Lung (tissue), 12 donors: Measurements from ENCODE around the gene ABHD14A. TPM values are rescaled to one million over a fixed set of nuclear protein-coding genes. Genes with fewer than 3 reads are reported as not detected.

Experiments used
- ATAC-seq: fragments of 200-7000 bp; cut with Tn5 transposase; one replicate; pipeline ENCODE4 v1.9.1; 2020; ENCODE audit warnings: moderate number of reproducible peaks; ENCODE audit not compliant: insufficient read depth, low FRiP score
- DNase-seq, 3 donors: peaks; one replicate each; pipeline ENCODE4 v3.0.0-alpha.2; 2013 to 2017
- H3K27ac ChIP-seq, 2 donors: one replicate each; pipeline ENCODE4 v1.5.1; 2013; ENCODE audit warnings: mild to moderate bottlenecking in 2 of 2, moderate library complexity in 2 of 2, control low read depth in 1 of 2, inconsistent platforms in 1 of 2, low read depth in 1 of 2, low read length in 1 of 2
- H3K27me3 ChIP-seq, 3 donors: one replicate each; pipeline ENCODE4 v1.5.1; 2013; ENCODE audit warnings: low read length in 2 of 3; ENCODE audit not compliant: control insufficient read depth in 3 of 3, insufficient read depth in 3 of 3
- H3K36me3 ChIP-seq, 4 donors: one replicate each; pipeline ENCODE4 v1.5.1; 2013; ENCODE audit warnings: low read length in 4 of 4, mild to moderate bottlenecking in 1 of 4, moderate library complexity in 1 of 4; ENCODE audit not compliant: control insufficient read depth in 4 of 4, insufficient read depth in 4 of 4
- H3K4me1 ChIP-seq, 5 donors: one replicate each; pipeline ENCODE4 v1.5.1; 2013; ENCODE audit warnings: low read length in 5 of 5, mild to moderate bottlenecking in 2 of 5, moderate library complexity in 1 of 5; ENCODE audit not compliant: control insufficient read depth in 5 of 5, insufficient read depth in 5 of 5
- H3K4me3 ChIP-seq: one replicate; pipeline ENCODE4 v1.5.1; 2013; ENCODE audit warnings: mild to moderate bottlenecking, control low read depth, moderate library complexity
- H3K9ac ChIP-seq, 2 donors: one replicate each; pipeline ENCODE4 v1.5.1; 2013; ENCODE audit warnings: low read length in 2 of 2, control low read depth in 1 of 2; ENCODE audit not compliant: insufficient read depth in 1 of 2
- H3K9me3 ChIP-seq, 4 donors: one replicate each; pipeline ENCODE4 v1.5.1; 2013; ENCODE audit warnings: low read length in 3 of 4, mild to moderate bottlenecking in 1 of 4, moderate library complexity in 1 of 4; ENCODE audit not compliant: control insufficient read depth in 4 of 4, insufficient read depth in 3 of 4
- WGBS, 2 donors: extraction: QIAGEN DNeasy Blood & Tissue Kit; methylation state at CpG; one replicate each; pipeline ENCODE4 v1.1.7; 2013; 5-methylcytosine and 5-hydroxymethylcytosine counted together
- polyA plus RNA-seq, 2 donors: library from polyadenylated mRNA; stranded (reverse); fragments of 200-250 nt; gene quantifications; one replicate each; pipeline ENCODE4 v1.2.1, GENCODE V29; 2013
- total RNA-seq, 2 donors: library from RNA; depleted of rRNA in 1 of 2; stranded (reverse); fragments of >200 nt in 1 of 2; gene quantifications; one replicate each; pipeline ENCODE4 v1.2.1, GENCODE V29; 2014 to 2021
- TF ChIP-seq, protein P1 (sequence below): IDR thresholded peaks from 2 replicates; pipeline ENCODE4 v1.5.1; 2012; ENCODE audit warnings: mild to moderate bottlenecking; ENCODE audit errors: control extremely low read depth, extremely low read depth
- donor health status: control.
- donor health status: control.
- donor health status: Bipolar disorder and iron deficiency.
- donor health status: healthy.
- donor health status: DM: yes; HTN: yes; CAD: no.

ABHD14A gene
- total and polyA plus RNA-seq, 4 donors, result 7.2 to 62.8 (median 21.8) TPM

DNA sequence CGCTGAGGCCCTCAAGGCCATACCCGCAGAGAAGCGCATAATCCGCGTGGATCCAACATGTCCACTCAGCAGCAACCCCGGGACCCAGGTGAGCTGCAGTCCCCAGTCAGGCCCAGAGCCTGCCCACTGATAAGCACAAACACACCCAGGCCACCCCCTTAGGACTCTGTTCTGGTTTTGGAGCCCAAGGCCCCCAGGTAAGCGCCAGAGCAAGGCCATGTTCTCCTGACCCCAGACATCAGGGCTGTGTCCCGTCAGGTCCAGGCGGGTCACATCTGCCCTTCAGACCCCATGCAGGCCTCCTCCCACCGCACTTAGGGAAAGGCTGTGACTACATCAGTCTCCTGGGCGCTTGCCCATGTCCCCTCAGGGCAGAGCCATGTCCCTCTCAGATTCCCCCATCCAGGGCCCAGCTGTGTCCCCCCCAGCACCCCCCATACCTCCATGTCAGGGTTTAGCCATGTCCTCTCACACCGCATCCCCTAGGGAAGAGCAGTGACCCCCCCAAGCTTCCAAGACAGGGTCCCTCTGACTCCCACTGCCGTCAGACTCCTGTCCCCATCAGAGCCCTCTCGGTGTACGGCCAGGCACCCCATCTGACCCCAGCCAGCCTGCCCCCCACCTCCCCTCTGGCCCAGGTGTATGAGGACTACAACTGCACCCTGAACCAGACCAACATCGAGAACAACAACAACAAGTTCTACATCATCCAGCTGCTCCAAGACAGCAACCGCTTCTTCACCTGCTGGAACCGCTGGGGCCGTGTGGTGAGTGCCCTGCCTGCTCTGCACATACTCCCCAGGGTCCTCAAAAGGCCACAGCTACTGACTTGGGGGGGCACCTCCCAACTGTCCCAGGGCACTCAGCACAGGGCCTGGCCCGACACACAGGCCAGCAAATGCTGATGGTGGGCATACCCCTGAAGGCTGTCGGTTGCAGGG lies 31.1 kb upstream of the ABHD14A start:
- ATAC-seq, result no peak
- 93 to 97% methylated on average over 20 to 21 of the region's 21 CpGs for WGBS, 2 donors

DNA sequence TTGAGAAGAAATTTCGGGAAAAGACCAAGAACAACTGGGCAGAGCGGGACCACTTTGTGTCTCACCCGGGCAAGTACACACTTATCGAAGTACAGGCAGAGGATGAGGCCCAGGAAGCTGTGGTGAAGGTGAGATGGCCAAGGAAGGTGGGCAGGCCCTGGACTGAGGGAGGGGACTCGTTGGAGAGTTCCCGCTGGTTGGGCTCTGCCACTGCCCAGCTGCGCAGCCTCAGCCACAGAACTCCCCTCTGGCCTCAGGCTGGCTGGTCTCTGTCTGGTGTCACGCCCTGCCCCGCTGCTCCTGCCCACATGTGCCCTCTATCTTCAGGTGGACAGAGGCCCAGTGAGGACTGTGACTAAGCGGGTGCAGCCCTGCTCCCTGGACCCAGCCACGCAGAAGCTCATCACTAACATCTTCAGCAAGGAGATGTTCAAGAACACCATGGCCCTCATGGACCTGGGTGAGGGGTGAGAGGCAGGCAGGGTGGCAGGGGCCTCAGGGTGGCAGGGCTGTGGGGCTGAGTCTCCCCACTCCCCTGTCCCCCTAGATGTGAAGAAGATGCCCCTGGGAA lies 30.3 kb upstream of the ABHD14A start:
- DNase-seq (no peak), ATAC-seq (no peak)
- Histone ChIP-seq H3K9ac (no peak overlapping the region), H3K27me3 (no peaks in the 10 kb centered on the region), H3K4me3 (no peak overlapping the region), H3K36me3 (peaks cover 0 to 2% (median 0%) of the 10 kb centered on the region in 4 donors), H3K27ac (no peak overlapping the region), H3K4me1 (peaks cover 3 to 18% (median 12%) of the 10 kb centered on the region in 5 donors), H3K9me3 (peaks cover 0 to 2% (median 0%) of the 10 kb centered on the region in 4 donors)
- TF ChIP-seq, protein P1, sequence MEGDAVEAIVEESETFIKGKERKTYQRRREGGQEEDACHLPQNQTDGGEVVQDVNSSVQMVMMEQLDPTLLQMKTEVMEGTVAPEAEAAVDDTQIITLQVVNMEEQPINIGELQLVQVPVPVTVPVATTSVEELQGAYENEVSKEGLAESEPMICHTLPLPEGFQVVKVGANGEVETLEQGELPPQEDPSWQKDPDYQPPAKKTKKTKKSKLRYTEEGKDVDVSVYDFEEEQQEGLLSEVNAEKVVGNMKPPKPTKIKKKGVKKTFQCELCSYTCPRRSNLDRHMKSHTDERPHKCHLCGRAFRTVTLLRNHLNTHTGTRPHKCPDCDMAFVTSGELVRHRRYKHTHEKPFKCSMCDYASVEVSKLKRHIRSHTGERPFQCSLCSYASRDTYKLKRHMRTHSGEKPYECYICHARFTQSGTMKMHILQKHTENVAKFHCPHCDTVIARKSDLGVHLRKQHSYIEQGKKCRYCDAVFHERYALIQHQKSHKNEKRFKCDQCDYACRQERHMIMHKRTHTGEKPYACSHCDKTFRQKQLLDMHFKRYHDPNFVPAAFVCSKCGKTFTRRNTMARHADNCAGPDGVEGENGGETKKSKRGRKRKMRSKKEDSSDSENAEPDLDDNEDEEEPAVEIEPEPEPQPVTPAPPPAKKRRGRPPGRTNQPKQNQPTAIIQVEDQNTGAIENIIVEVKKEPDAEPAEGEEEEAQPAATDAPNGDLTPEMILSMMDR, result no peak
- WGBS, 2 donors, result 88 to 93% methylated on average over 11 of the region's 11 CpGs

More for the DNA sequence above, 31.1 kb upstream of the ABHD14A start:
- peak overlapping the region in 1 of 2 donors; percentile 98 for H3K27ac ChIP-seq
- TF ChIP-seq, protein P1, result no peak
- no peak overlapping the region for H3K4me3 ChIP-seq
- H3K27me3 ChIP-seq, result no peaks in the 10 kb centered on the region
- peaks cover 3 to 18% (median 12%) of the 10 kb centered on the region in 5 donors for H3K4me1 ChIP-seq
- no peaks in the 10 kb centered on the region for H3K9me3 ChIP-seq
- no peak for DNase-seq
- peaks cover 0 to 4% (median 3%) of the 10 kb centered on the region in 4 donors for H3K36me3 ChIP-seq
- peak overlapping the region in 1 of 2 donors; percentile 85 for H3K9ac ChIP-seq

DNA sequence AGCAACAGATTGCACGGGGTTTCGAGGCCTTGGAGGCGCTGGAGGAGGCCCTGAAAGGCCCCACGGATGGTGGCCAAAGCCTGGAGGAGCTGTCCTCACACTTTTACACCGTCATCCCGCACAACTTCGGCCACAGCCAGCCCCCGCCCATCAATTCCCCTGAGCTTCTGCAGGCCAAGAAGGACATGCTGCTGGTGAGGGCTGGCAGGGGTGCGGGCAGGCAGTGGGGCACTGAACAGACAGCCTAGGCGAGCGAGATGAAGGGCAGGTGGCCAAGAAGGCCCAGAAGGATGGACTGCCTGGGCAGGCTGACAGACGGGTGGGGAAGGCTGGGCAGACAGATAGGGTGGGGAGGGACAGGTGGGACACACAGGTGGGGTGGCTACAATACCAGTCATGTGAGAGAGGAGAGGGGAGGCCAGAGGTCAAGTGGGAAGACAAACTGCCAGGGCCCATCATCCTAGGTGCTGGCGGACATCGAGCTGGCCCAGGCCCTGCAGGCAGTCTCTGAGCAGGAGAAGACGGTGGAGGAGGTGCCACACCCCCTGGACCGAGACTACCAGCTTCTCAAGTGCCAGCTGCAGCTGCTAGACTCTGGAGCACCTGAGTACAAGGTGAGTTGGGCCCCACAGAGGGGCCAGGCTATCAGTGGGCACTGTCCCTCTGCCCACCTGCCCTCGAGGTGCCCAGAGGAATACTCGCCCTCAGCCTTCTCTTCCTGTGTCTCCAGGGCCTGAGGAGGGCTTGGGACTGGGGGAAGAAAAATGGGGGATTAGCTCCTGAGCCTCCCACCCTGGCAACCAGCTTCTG lies 29.6 kb upstream of the ABHD14A start:
- ATAC-seq, result no peak
- Histone ChIP-seq H3K4me3 (no peak overlapping the region), H3K27me3 (no peaks in the 10 kb centered on the region), H3K9ac (no peak overlapping the region), H3K27ac (no peak overlapping the region), H3K4me1 (peaks cover 3 to 18% (median 12%) of the 10 kb centered on the region in 5 donors), H3K36me3 (peaks cover 0 to 2% (median 0%) of the 10 kb centered on the region in 4 donors), H3K9me3 (peaks cover 0 to 2% (median 0%) of the 10 kb centered on the region in 4 donors)
- DNase-seq, result no peak
- 89 to 95% methylated on average over 18 of the region's 18 CpGs for WGBS, 2 donors
- TF ChIP-seq, protein P1, result no peak
